ENCODE data around the gene PHF14.
"Not testable (repeated sequence)": the region's sequence is repeated elsewhere in the genome, so short reads cannot be mapped to it uniquely, and the experiment has no call there.

Gene PHF14

DNA sequence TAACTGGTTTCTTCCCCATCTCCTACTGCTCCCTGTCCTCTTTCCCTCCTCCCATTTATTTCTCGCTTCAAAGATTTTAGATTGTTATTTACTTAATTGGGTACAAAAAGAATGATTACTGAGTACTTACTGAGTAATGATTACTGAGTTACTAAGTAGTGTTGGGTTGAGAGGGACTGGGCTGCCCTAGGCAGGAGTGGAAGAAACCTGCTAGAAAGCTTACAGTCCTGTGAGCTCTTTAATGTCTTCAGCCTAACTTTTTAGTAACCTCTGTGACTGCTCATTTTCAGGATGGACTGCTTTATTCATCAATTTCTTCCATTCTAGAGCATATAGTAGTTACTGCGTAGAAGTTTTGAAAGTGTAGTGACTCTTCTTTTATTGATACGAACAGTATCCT is 7.6 kb downstream of the PHF14 start:
- no peak for DNase-seq

DNA sequence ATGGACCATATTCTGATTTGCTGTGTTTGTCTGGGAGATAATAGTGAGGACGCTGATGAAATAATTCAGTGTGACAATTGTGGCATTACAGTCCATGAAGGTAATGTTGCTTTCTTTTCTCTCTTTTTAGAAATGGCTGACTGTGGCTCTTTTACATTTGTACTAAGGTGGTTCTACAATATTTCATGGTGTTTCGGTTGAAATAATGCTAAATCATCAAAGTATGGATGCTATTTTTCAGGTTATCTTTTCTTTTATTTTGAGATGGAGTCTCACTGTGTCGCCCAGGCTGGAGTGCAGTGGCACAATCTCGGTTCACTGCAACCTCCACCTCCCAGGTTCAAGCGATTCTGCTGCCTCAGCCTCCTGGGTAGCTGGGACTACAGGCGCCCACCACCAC is 17.1 kb downstream of the PHF14 start:
- not testable (repeated sequence) for DNase-seq

DNA sequence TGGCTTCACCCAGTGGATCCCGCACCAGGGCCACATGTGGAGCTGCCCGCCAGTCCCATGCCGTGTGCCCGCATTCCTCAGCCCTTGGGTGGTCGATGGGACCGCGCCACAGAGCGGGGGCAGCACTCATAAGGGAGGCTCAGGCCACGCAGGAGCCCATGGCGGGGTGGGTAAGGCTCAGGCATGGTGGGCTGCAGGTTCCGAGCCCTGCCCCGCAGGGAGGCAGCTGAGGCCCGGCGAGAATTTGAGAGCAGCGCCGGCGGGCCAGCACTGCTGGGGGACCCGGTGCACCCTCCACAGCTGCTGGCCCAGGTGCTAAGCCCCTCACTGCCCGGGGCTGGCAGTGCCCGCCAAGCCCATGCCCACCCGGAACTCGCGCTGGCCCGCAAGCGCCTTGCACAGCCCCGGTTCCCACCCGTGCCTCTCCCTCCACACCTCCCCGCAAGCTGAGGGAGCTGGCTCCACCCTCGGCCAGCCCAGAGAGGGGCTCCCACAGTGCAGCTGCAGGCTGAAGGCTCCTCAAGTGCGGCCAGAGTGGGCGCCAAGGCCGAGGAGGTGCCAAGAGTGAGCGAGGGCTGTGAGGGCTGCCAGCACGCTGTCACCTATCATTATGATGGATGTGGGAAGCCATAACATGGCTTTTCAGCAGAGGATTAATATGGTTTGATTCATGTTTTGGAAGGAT is 22.0 kb downstream of the PHF14 start:
- DNase-seq = not testable (repeated sequence)

DNA sequence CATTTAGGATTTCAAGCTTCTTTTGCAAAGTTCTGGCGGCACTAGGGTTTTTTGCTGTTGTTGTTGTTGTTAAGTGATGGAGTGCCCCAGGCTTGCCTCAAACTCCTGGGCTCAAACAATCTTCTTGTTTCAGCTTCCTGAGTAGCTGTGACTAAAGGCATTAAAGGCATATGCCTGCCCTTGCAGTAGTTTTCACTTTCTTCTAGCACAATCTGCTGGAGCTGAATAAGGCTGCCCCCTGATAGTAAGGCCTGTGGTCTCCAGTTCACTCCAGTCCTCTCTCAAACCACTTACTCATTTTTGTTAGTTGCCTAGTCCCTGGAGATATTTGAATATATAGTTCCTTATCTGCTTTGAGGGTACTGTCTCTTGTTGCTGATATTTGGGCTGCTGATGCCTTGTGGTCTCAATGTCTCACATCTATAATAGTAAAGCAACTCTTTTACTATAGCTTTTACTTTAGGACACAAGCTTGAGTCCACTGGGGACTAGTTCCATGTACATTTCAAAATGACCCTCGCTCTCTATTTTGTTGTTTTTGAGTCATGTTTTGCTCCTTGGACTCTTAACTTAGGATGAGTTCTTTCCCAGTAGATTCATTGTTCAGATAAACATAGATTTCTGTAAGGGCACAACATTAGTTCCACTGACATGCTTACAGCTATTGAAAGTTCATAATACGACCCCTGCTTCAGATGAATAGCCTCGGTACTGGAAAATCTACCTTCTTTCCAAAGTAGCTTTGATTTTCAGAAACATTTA is 25.5 kb downstream of the PHF14 start:
- no peak for DNase-seq

DNA sequence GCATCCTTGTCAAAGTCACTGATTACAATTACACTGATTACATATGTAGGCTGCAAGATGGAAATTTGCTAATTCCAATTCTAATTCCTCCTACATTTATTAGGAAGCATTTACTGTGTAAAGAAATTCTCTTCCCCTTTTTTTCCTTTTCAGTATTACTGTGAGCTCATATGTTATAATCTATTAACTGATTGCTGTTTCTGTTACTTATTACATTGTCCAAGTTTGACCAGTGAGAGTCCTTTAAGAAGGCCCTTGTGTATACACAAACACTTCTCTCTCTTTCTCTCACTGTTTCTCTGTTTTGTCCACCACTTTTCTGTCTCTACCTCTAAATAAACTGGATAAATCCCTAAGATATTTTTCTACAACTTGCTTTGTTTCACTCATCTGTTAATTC is 31.5 kb downstream of the PHF14 start:
- DNase-seq = no peak

DNA sequence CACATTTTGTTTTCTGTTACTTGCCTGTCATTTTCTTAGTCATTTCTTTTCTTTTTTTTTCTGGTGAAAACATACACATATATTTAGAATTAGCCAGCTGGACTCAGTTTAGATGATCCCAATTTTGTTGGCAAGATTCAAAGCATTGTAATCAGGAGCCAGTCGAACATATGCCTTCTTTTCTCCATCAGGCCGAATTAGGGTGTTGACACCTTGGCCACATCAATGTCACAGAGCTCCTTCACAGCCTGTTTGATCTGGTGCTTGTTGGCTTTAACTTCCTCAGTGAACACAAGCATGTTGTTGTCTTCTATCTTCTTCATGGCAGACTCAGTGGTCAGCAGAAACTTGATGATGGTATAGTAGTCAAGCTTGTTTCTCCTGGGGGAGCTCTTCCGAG is 32.6 kb downstream of the PHF14 start:
- no peak for DNase-seq

DNA sequence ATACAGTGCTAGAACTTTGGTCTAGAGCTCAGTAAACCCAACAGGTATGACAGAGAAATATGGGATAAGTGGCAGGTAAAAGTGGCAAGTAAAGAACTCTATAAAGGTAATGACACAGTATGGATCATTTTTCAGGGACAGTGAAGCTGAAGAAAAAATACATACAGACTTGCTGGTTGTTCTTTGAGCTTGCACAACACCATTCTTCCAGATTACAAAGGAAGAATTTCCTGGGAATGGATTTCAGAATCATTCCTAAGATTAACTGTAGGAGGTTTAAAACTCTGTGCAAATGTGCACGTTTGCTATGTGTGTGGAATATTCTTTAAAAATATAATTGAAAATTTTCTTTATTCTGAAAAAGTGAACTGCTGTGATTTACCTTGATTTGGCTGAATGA is 36.0 kb downstream of the PHF14 start:
- DNase-seq = no peak

DNA sequence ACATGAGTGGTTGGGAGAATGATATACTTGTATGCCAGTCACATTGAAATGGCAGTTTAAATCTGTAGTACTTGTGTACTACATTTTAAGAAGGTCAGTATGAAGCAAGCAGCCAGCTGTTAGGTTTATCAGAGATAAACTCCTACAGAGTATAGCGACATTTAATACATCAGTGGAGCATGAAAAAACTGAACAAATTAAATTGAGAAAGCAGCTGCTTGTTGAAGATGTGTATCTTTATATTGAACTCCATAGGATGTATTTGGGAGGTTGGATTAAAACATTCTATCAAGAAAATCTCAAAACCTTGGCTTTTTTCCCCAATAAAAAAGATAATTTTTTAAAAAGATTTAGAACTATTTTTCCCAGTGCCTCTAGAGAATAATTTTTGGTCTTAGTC is 47.8 kb downstream of the PHF14 start:
- no peak for DNase-seq

DNA sequence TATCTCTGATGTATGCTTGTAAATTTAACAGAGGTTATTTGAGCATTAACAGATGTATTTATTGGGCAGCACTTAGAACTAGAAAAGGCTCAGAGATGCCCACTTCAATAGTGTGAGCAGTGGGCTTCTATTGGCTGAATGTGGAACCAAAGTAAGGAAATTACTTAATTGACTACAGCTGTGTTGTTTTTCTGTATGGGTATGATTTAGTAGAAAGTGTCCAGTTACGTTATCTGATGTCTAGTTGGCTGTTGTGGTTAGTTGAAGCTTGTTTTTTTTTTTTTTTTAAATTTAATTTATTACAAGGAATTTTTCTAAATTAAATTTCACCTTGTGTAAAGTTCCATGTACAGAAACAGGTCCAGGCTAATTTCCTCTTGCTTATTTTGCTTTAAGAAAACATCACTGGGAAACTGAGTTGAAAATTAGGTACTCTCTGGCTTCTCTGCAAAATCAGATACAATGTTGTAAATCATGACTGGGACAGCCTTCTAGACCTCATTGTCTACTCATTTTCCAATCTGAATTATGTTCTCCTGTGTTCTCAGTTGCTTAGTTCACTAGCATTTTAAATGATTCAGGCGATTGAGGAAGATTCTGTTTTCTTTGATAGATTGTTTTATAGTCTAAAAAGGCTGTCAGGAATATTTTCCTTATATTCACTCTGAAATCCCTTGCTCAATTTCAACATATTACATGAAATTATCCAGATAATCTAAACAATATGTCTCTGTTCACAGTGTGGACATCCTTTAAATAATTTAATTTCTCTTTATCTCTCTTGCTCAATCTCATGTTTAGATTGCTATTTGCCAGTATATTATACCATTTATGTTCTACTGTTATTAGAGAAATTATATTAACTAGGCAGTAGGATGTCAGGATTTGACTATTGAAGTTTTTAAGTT is 53.0 kb downstream of the PHF14 start:
- no peak for DNase-seq

DNA sequence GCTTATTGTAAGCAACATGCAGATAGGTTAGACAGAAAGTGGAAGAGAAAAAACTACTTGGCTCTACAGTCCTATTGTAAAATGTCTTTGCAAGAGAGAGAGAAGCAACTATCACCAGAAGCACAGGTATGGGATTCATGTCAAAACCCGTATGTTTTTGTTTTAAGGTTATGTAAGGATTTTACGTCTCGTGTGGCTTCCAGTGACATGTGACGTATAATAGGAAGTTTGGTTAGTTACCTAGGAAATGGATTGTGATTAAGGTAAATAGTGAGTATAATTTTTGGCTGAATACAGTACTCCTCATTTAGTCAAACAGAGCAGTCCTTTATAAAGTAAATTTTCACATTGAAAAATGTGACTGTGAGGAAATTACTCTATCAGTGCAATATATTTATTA is 62.0 kb downstream of the PHF14 start:
- no peak for DNase-seq

DNA sequence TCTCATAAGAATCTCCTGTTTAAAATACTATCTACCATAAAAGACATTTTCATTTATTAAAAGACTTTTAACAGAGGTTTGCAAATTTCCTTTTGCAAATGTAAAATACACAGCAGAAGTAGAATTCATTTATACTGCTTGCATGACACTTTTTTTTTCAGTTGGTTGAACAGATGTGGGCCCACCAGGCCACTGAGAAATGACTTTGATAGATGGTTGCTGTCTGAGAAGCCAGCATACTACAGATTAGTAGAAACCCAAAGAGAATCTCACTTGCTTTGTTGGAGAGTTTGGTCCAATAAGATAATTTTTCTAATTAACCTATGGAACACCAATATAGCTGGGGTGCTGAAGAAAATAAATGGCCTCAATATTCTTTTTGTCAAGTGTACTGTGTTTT is 66.3 kb downstream of the PHF14 start:
- DNase-seq = no peak

DNA sequence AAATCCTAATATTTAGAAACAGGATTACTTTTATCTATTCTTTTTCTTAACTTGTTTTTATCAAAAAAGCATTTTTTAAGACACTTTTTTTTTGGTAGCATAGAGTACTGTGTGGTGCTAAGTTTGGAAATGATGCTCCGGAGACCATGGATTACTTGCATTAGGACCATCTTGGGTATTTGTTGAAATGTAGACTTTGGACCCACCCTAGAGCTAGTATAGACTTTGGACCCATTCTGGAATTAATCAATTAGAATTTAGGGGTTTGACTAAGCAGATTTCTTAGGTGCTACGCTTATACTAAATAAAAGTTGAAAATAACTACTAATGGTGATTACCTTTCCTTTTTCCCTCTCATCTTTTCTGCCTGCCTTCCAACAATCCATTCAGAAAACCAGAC is 80.4 kb downstream of the PHF14 start:
- DNase-seq = no peak

DNA sequence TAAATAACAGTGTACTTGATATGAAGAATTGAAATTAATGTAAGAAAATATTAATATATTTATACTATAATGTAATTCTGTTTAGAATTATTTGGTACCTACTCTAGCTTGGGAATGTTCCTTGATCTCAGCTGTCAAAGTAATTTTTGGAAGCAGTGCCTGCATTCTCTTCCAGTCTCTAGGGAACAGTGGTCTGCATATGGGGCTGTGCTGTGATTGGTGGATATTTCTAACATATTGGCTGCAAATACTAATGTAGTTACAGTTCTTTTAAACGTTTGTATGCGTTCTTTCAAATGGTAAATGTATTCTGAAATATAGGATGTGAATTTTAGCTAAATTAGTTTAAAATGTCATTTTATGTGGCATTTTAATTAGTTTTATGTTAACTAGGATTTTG is 87.2 kb downstream of the PHF14 start:
- DNase-seq = no peak

DNA sequence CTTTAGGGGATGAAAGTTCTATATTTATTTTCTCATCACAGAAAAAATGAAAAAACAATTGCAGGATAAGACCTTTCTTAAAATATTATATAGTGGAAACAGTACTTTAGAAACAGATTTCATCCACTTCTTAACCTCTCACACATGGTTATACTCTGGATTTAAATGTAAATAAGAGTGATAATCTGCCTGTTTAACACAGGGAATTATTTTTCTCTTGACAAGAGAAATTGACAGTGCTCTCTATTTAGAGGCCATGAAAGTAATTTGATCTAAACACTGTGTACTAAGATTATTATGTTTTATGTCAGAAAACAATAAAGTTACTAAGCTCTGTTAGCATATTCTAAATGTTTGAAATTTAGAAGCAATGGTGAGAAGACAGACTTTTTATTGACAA is 88.4 kb downstream of the PHF14 start:
- no peak for DNase-seq

DNA sequence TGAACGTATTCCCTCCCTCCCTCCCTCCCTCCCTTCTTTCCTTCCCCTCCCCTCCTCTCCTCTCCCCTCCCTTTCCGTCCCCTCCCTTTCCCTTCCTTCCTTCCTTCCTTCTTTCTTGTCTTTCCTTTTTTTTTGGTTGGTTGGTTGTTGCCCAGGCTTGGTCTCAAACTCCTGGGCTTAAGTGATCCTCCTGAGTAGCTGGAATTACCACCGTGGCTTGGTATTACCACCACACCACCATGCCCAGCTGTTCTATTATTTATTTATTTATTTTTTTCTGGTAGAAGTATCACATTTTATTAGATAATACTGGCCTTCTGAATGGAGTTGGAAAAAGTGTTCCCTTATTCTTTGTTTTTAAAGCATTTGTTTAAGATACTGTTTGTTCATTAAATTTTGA is 95.9 kb downstream of the PHF14 start:
- DNase-seq = no peak

DNA sequence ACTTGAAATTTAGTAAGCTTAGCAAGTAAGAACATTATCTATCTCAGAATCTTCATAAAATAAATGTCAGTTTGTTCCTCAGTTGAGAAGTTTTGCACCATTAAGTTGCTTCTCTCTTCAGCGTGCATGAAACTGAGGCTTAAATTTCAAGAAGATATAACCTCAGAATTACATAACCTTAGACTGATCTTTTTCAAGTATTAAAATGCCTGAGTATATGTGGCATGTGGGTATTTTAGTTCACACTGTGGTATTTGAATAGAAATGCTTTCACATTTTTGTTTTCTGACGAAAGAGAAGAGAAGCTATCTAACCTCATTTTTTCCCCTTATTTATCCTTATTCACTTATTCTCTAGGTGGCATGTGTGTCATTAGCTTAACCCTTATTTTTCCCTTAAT is 104.1 kb downstream of the PHF14 start:
- no peak for DNase-seq

DNA sequence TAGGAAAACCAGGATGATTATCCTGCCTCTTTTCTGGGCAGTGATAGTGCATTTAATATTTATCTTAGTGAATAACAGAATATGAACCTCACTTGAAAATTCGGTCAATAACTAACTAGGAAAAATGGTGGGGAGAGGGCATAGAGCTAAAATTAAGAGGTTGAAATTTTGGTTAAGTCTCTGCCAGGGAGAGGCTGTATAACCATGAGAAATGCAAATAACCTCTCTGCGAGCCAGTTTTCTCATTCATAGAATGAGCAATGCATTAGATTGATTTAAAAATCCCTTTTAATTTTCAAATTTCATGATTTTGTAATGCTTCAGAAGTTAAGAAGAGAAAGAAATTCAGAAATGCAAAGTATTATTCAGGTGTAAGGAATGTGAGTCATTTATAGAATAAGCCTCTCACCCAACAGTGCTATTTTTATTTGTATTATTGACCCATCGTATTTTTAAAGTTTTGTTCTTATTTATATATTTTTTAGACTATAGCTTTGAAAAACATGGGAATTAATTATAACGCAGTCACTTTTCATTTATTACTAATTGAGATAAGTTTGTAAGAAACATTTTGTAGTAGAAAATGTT is 104.7 kb downstream of the PHF14 start:
- DNase-seq = no peak

DNA sequence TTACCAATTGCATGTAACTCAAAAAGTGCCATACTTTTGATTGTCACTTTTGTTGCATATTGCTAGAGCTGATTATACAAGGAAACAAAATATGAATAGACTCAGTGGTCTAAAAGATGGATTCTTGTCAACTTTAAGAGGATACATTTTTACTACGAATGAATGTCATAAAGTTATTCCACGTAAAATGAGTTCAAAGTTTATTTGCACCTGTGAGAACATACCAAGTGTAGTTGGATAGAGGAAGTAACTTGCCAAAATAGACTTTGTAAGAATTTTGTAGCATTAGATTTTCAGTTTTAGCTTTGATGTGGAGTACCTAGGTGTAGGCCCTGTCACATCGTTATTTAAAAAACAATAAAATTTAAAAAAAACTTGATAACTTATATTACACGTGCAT is 106.2 kb downstream of the PHF14 start:
- no peak for DNase-seq

DNA sequence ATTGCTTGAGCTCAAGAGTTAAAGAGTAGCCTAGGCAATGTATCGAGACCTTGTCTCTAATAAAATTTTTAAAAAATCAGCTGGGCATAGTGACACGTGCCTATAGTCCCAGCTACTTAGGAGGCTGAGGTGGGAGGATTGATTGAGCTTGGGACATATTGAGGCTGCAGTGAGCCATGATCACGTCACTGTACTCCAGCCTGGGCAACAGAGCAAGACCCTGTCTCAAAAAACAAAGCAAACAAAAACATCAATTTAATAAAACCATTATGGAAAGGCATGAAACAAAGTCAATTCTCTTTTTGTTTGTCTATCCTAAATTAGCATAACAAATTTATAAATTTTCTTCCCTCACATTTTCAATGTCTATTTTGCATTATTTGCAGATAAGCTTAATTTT is 108.4 kb downstream of the PHF14 start:
- DNase-seq = no peak

DNA sequence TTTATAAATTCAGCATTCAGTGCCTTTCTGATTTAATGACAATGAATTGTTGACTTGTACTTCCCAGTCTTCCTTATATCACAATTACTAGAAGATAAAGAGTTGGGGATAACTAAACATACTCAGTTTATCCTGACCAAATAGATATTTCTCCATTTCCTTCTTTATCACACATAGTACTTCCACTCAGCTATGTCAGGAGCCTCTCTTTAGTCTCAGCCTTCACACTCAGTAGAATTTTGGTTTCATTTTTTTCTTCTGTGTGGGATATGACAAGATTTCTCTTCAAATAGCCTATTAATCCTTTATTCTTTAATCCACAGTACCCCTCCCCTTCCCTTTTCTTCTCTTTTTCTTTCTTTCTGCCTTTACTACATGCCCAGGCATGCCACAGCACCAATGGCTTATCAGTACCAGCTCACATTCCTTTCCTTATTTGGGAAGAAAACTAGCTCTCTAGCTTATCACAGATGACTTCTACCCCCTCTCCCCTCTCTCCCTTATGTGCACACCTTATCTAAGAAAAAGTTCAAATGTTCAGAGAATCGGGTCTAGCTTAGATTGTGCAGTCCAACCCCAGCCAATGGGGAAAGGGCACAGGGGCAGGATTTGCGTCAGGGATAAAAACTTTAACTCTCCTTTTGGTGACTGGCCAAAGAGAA is 109.0 kb downstream of the PHF14 start:
- no peak for DNase-seq

DNA sequence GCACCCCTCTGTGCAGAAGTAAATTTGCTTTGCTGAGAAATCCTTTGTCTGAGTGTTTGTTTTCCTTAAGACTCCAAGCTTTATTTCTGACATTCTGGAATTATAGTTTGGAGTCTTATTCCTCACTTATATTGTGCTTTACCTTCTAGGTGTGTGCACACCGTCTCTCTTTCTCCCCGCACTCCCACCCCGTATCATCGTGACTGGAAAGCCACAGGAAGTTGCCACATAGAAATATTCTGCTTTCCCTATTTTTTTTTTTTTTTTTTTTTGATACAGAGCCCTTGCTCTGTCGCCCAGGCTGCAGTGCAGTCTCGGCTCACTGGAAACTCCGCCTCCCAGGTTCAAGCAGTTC is 109.5 kb downstream of the PHF14 start:
- no peak for DNase-seq

DNA sequence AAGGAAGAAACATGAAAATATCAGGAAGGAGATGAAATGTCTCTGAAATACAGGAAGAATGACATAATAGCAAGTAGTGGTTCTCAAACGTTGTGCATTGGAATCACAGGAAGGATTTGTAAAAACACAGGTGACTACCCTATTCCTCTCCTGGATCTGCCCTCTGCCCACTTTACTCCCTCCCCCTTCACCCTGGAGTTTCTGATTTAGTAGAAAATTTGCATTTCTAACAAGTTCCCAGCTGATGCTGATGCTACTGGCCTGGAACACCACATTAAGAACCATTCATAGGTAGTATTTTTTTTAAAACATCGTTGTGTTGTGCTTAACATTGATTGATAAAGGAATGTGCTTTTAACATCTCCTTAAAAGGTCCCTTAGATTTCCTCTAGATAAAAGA is 130.9 kb downstream of the PHF14 start:
- DNase-seq = no peak

DNA sequence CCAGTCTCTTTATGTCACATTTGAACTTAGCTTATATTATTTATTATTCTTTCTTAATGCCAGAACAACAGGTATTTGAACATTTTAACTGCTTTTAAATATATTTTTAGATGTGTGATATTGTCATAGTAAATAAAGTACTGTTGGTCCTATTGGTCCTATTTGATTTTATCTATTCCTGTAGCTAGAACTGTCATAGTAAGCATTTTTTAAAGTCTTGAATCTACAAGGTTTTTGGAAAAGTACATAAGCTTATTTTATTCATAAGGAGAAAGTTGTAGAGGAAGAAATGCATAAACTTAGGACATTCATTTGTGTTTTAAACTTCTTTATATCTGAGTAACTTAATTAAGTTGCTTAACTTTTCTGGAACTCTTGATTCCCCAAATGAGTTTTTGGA is 136.0 kb downstream of the PHF14 start:
- no peak for DNase-seq

All from NCI-H345 (cell line).